Fibroblast of lung (primary cell): ENCODE data around the gene EFCAB8. TPM values are rescaled to one million over a fixed set of nuclear protein-coding genes. Genes with fewer than 3 reads are reported as not detected.

ENCODE experiments used
- DNase-seq, 2 donors: peaks; one replicate each; pipeline versions ENCODE4 v3.0.0 to v3.0.0-alpha.2; 2010; ENCODE audit warnings: low read depth in 2 of 2
- H2AFZ ChIP-seq: 2 replicates; pipeline ENCODE4 v1.5.1; 2012; ENCODE audit warnings: low read length, control low read depth, inconsistent platforms
- H3K27ac ChIP-seq: 2 replicates; pipeline ENCODE4 v1.5.1; 2011; ENCODE audit warnings: low read length, control low read depth; ENCODE audit not compliant: insufficient read depth
- H3K27me3 ChIP-seq: 2 replicates; pipeline ENCODE4 v1.5.1; 2011; ENCODE audit warnings: mild to moderate bottlenecking, low read length; ENCODE audit not compliant: control insufficient read depth, insufficient read depth
- H3K36me3 ChIP-seq: 2 replicates; pipeline ENCODE4 v1.5.1; 2011; ENCODE audit warnings: low read length; ENCODE audit not compliant: control insufficient read depth, insufficient read depth
- H3K4me1 ChIP-seq: 2 replicates; pipeline ENCODE4 v1.5.1; 2011; ENCODE audit warnings: low read length; ENCODE audit not compliant: control insufficient read depth, insufficient read depth; ENCODE audit errors: extremely low read depth
- H3K4me2 ChIP-seq: 2 replicates; pipeline ENCODE4 v1.5.1; 2011; ENCODE audit warnings: low read length, control low read depth; ENCODE audit not compliant: insufficient read depth; ENCODE audit errors: extremely low read depth
- H3K4me3 ChIP-seq, 4 experiments: fragments of 200-600 bp in 1 of 4; sonication (generic) in 1 of 4; replicated peaks in 1 of 4; 2 replicates each; pipeline ENCODE4 v1.5.1; 2011 to 2016; ENCODE audit warnings: low read length in 4 of 4, low read depth in 3 of 4, mild to moderate bottlenecking in 3 of 4, control low read depth in 2 of 4, inconsistent platforms in 1 of 4, mixed read lengths in 1 of 4; ENCODE audit not compliant: insufficient read depth in 1 of 4; ENCODE audit errors: control extremely low read depth in 1 of 4
- H3K79me2 ChIP-seq: 2 replicates; pipeline ENCODE4 v1.5.1; 2012; ENCODE audit warnings: mild to moderate bottlenecking, low read length, inconsistent platforms; ENCODE audit not compliant: control insufficient read depth, insufficient read depth
- H3K9ac ChIP-seq: 2 replicates; pipeline ENCODE4 v1.5.1; 2011; ENCODE audit warnings: mild to moderate bottlenecking, low read length, control low read depth; ENCODE audit not compliant: insufficient read depth
- H3K9me3 ChIP-seq: 2 replicates; pipeline ENCODE4 v1.5.1; 2012; ENCODE audit warnings: low read depth, low read length; ENCODE audit not compliant: control insufficient read depth, insufficient read depth
- H4K20me1 ChIP-seq: 2 replicates; pipeline ENCODE4 v1.5.1; 2011; ENCODE audit warnings: low read length; ENCODE audit not compliant: control insufficient read depth, insufficient read depth; ENCODE audit errors: extremely low read depth
- EZH2 ChIP-seq: IDR thresholded peaks from 2 replicates; pipeline ENCODE4 v1.5.1; 2012; ENCODE audit warnings: low read length, control low read depth, mild to moderate bottlenecking; ENCODE audit errors: missing control alignments
- polyA plus RNA-seq, 2 donors: library from polyadenylated mRNA; depleted of rRNA in 1 of 2; stranded (reverse) in 1 of 2; unstranded in 1 of 2; fragments of >200 nt; gene quantifications; 2 replicates each; pipeline ENCODE4 v1.2.1, GENCODE V29; 2011 to 2012; ENCODE audit warnings: missing spikeins in 1 of 2
- total RNA-seq: library from RNA; depleted of rRNA; stranded (reverse); fragments of >200 nt; gene quantifications from 2 replicates; pipeline ENCODE4 v1.2.1, GENCODE V29; 2014
- TF ChIP-seq, protein P1 (sequence below), 2 donors: IDR thresholded peaks in 1 of 2; conservative IDR thresholded peaks in 1 of 2; 1 replicate in 1 of 2; 2 replicates in 1 of 2; pipeline ENCODE4 v1.5.1; 2011 to 2012; ENCODE audit warnings: low read length in 2 of 2, control low read depth in 1 of 2, inconsistent platforms in 1 of 2, low read depth in 1 of 2, mild to moderate bottlenecking in 1 of 2

The EFCAB8 gene
- total and polyA plus RNA-seq, 2 donors (not counting 1 experiment from before 2014, with no cell fraction given) = under 0.01 TPM; not detected in 1

DNA sequence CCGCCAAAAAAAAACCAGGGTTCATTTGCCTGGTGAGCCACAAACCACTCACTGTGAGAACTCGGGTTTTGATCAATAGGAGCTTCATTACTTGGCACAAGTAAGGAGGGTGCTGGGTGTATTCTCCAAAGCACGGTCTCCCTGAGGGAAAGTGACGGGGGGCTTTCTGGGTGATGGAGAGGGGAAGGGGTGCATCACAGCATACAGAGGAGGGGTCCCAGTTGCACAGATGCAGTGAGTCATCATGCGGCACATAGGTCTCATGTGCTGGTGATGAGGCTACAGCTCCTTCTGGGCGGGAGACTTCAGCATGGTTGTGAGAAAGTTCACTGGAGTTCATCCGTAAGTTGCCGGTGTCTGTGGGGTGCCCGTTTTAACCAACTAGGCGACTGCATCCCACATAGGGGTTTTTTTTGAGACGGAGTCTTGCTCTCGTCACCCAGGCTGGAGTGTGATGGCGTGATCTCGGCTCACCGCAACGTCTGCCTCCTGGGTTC, 109.3 kb downstream of the EFCAB8 start:
- no peak for DNase-seq
- H3K4me1 ChIP-seq = no peaks in the 10 kb centered on the region
- H4K20me1 ChIP-seq = no peaks in the 10 kb centered on the region
- no peak for TF ChIP-seq EZH2
- TF ChIP-seq, protein P1, sequence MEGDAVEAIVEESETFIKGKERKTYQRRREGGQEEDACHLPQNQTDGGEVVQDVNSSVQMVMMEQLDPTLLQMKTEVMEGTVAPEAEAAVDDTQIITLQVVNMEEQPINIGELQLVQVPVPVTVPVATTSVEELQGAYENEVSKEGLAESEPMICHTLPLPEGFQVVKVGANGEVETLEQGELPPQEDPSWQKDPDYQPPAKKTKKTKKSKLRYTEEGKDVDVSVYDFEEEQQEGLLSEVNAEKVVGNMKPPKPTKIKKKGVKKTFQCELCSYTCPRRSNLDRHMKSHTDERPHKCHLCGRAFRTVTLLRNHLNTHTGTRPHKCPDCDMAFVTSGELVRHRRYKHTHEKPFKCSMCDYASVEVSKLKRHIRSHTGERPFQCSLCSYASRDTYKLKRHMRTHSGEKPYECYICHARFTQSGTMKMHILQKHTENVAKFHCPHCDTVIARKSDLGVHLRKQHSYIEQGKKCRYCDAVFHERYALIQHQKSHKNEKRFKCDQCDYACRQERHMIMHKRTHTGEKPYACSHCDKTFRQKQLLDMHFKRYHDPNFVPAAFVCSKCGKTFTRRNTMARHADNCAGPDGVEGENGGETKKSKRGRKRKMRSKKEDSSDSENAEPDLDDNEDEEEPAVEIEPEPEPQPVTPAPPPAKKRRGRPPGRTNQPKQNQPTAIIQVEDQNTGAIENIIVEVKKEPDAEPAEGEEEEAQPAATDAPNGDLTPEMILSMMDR (conservative IDR thresholded peaks at IDR 0.05 in 1 of 2, IDR thresholded peaks at IDR 0.05 in 1 of 2; ENCODE audit: low read depth in 1 of 2, low read length in 2 of 2) = no peak
- no peak overlapping the region for H3K4me3 ChIP-seq
- no peak overlapping the region for H3K27ac ChIP-seq
- no peaks in the 10 kb centered on the region for H3K79me2 ChIP-seq
- no peak overlapping the region for H3K4me2 ChIP-seq
- H3K9me3 ChIP-seq = no peaks in the 10 kb centered on the region
- H2AFZ ChIP-seq = no peak overlapping the region
- H3K27me3 ChIP-seq = no peaks in the 10 kb centered on the region
- no peaks in the 10 kb centered on the region for H3K36me3 ChIP-seq
- no peak overlapping the region for H3K9ac ChIP-seq

DNA sequence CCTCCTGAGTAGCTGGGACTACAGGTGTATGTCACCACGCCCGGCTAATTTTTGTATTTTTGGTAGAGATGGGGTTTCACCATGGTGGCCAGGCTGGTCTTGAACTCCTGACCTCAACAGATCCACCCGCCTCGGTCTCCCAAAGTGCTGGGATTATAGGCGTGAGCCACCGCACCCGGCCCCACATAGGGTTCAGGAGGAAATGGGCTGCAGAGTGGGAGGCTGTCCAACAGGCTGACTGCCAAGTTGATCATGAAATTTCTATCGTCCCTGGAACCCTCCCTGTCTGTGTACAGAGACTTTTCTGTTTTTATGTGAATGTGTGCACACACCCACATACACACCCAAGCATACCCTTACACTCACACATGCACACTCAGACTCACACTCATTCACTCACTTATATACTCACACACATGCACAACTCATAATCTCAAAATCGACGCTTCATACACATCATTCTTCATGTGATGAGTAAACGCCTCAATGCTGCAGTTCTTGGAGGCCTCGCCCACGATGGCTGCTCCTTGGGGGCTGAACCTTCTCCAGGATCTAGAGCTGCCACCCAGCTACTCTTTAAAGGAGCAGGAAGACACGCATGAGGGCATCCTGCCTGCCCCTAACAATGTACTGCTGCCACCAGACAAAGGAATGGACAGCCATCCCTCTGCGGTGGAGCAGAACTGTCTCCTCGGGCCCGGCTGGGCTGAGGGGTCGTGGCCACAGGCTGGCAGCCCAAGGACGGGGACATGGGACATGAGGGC, 109.9 kb downstream of the EFCAB8 start:
- no peak overlapping the region for H3K4me2 ChIP-seq
- H3K27me3 ChIP-seq = no peaks in the 10 kb centered on the region
- H3K27ac ChIP-seq = no peak overlapping the region
- H3K79me2 ChIP-seq = no peaks in the 10 kb centered on the region
- no peak overlapping the region for H2AFZ ChIP-seq
- TF ChIP-seq EZH2 = no peak
- TF ChIP-seq, protein P1 (conservative IDR thresholded peaks at IDR 0.05 in 1 of 2, IDR thresholded peaks at IDR 0.05 in 1 of 2; ENCODE audit: low read depth in 1 of 2, low read length in 2 of 2) = no peak
- H4K20me1 ChIP-seq = no peaks in the 10 kb centered on the region
- peak in 1 of 2 donors; percentile 2 for DNase-seq
- no peaks in the 10 kb centered on the region for H3K4me1 ChIP-seq
- no peaks in the 10 kb centered on the region for H3K9me3 ChIP-seq
- no peak overlapping the region for H3K4me3 ChIP-seq
- H3K36me3 ChIP-seq = no peaks in the 10 kb centered on the region
- H3K9ac ChIP-seq = no peak overlapping the region

DNA sequence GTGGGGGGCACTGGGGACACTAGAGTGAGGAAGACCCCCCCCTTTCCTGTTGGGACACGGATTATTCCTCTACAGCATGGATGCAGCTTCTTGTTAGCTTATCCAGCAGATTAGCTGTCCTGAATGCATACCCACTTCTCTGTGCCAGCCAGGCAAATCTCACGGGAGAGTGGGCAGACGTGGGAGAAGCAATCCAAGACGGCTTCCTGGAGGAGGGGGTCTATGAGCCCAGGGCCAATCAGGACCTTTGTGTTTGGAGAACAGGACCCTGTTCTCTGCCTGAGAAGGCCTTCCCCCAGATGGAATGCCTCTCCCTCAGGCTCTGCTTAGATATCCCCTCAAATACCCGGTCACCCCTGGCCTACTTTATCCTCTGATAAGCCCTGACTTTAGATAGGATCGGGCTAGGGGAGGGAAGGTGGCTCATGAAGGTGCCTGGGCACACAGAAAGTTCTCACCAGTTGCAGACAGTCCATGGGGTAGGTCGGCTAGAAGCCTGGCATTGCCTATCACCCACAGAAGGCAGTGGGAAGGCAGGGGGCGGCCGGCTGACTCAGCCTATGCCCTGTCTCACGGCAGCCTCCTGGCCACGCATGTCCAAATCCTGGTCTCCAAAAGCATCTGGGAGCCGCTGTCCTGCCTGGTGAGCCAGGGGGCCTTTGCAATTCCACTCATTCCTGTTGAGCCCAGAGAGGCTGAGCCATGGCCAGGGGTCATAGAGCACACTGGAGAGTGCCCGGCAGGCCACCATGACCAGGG, 110.8 kb downstream of the EFCAB8 start:
- no peaks in the 10 kb centered on the region for H3K27me3 ChIP-seq
- H3K79me2 ChIP-seq = no peaks in the 10 kb centered on the region
- H3K9me3 ChIP-seq = no peaks in the 10 kb centered on the region
- no peak overlapping the region for H3K27ac ChIP-seq
- no peak overlapping the region for H3K4me2 ChIP-seq
- no peaks in the 10 kb centered on the region for H4K20me1 ChIP-seq
- H2AFZ ChIP-seq = no peak overlapping the region
- H3K9ac ChIP-seq = no peak overlapping the region
- no peak for TF ChIP-seq EZH2
- TF ChIP-seq, protein P1 (conservative IDR thresholded peaks at IDR 0.05 in 1 of 2, IDR thresholded peaks at IDR 0.05 in 1 of 2; ENCODE audit: low read depth in 1 of 2, low read length in 2 of 2) = no peak
- DNase-seq = no peak
- no peaks in the 10 kb centered on the region for H3K4me1 ChIP-seq
- no peaks in the 10 kb centered on the region for H3K36me3 ChIP-seq
- no peak overlapping the region for H3K4me3 ChIP-seq
